Right renal cortex interstitium (tissue), 3 donors: ENCODE data around the gene PPAT. TPM values are rescaled to one million over a fixed set of nuclear protein-coding genes. Genes with fewer than 3 reads are reported as not detected.
"Not testable (repeated sequence)": the region's sequence is repeated elsewhere in the genome, so short reads cannot be mapped to it uniquely, and the experiment has no call there.

Source experiments
- DNase-seq, 3 donors: peaks; one replicate each; pipeline ENCODE4 v3.0.0-alpha.2; 2013; ENCODE audit warnings: low read depth in 3 of 3, low spot score in 2 of 3
- polyA plus RNA-seq, 3 donors: library from polyadenylated mRNA; unstranded; fragments of 120-200 nt; gene quantifications; one replicate each; pipeline ENCODE4 v1.2.1, GENCODE V29; 2013; ENCODE audit not compliant: insufficient read length in 3 of 3

The PPAT gene
- polyA plus RNA-seq, 3 donors, result 27.2 to 29.5 (median 28.3) TPM

DNA sequence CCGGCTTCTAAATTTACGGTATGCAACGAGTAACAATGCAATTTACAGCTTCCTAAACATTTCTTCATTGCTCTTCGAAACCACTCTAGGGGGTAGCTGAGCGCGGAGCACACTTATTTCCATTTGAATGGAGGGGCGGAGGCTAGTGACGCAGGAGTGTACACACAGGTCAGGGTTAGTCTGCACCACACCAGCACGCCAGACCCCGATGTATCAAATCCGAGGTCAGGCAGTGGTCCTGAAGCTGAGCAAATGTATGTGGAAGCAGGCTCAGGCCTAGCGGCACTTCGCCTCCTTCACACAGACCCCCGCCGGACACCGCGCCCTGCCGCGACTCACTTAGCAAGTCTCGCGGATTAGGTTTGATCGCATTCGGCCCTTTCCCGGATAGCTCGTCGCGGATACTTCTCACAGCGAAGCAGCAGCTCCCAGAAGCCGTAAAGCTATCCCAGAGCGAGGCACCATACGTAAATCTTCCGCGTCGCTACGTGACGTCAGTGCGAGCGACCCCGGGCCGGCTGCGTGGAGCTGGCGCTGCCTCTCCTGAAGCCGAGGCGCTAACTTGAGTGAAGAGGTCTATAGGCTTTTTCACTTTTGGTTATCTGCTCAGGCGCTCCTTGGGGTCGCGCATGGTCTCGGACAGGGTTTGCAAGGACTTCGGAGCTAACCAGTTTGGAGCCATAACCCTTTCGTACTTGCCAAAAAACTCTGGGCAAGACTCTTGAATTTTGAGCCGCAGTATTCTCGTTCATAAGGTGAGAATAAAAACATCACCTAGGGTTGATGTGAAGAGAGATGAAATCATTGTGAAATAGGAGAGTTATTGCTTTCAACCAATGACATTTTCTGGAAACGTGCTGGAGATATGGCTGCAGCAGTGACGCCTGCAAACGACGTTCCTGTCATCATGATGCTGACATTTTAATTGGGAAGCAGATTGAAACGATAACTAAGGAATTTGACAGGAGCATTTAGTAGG is 48.1 kb downstream of the PPAT start, which contains the start of gene AASDH:
Gene AASDH, minus strand, starts transcription at position 469 of the 979 bp plus-strand sequence. CDS start 3,192 bp downstream, outside the sequence.
- DNase-seq, result peak; percentile 93 to 99 (median 94)

DNA sequence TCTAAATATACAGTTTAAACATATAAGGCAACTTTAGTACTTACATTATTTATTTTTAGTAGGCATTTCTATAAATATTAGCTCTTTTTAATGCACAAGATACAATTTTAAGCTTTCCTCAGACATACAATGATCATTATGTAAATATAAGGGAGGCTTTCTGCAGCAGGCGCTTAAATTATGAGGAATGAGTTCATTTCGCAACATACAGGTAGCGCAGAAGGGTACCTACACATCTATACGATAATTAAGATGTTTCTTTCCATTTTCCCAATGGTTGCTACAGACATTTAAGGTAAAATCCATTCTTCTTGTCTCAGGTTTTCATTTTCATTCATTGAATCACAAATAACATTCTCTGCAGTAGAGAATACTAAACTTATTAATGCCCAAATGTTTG is 49.3 kb downstream of the PPAT start:
- no peak for DNase-seq

DNA sequence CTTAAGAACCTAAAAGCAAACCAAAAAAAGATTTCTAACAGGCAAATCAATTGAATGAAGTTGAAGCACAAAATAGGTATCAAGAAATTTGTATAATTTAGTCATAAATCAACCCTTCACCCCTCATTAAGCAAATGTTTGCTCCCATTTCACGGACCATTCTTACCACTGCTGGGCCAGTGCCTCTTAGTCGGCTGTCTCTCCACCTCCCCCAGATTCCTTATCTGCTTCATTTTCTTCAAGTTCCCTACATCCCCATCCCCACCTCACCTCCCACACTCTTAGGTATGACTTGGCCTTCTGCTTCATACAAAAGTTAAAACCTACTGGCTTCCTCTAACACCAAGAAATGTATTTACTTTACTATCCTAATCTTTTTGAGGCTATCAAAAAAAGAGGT is 60.0 kb downstream of the PPAT start:
- no peak for DNase-seq

DNA sequence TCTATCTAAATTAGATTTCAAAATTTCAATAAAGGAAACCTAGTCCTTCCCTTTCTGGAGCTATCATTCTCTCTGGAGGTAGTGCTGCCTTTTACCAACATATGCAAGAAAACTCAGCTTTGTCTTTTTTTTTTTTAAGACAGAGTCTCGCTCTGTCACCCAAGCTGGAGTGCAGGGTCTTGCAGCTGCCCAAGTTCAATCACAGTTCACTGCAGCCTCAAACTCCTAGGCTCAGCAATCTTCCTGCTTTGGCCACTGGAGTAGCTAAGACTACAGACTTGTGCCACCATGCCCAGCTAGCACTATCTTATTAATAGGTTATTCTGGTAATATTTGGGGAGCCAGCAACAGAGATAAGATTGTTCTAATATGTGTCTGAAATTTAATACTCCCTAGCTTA is 60.5 kb downstream of the PPAT start:
- no peak for DNase-seq

DNA sequence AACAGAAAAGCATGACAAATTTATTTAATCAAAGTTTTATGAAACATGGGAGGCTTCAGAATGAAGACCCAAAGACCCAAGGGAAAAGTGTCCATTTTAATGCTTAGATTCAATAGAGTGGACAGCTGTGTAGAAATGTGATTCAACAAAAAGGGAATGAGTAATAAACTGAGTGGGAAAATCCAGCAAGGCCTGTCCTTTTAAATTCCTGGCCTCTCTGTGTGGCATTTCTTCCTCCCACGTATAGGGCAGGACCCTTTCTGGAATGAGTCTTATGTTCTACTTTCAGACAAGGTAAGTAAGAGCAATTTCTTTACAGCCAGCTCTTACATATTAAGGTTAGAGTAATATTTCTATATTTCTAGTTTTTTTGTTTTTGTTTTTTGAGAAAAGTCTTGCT is 62.6 kb downstream of the PPAT start:
- DNase-seq, result no peak

DNA sequence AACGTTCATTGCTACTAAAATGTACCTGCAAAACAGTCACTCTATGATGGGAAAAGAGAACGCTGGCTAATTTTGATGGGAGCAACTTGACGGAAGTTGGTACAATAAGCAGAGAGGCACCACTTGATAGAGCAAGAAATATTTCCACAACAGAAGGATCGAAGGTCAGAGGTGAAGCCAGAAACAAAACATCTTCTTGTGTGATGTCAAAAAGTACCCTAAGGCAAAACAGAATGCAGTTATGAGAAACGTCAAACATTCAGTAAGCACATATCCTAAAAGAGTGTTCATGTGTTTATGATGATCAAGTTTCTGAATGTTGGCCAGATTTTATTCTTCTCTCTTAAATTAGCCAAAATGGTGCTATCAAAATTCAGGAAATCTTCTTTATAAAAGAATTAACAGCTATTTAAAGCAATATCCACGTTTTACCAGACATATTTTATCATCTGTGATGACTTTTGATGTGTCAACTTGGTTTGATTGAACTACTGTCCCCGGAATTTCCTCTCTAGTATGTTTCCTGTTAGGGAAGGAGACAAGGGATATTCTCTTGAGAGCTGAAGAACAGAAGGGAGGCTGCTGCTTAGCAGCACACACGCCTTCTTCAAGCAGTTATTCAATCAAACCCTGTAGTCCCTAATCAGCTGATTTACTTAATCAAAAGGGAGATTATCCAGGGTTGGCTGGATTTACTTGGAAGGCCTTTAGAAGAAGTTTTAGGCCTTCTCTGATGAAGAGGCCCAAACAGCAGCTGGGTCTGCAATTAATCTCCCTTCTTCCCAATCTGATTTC is 63.8 kb downstream of the PPAT start:
- no peak for DNase-seq

DNA sequence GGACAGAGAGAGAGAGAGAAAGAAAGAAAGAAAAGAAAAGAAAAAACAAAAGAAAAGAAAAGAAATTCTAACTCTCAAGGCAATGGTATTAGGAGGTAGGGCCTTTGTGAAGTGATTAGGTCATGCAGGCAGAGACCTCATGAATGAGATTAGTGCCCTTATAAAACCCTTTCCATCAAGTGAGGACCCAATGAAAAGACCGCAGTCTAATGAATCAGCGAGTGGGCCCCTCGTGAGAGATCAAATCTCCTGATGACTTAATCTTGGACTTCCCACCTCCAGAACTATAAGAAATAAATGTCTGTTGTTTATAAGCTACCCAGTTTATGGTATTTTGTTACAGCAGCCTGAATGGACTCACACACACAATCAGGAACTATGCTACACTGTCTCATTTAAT is 65.0 kb downstream of the PPAT start:
- no peak for DNase-seq

DNA sequence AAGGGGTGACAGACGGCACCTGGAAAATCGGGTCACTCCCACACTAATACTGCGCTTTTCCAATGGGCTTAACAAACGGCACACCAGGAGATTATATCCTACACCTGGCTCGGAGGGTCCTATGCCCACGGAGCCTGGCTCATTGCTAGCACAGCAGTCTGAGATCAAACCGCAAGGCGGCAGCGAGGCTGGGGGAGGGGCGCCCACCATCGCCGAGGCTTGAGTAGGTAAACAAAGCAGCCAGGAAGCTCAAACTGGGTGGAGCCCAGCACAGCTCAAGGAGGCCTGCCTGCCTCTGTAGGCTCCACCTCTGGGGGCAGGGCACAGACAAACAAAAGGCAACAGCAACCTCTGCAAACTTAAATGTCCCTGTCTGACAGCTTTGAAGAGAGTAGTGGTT is 72.4 kb downstream of the PPAT start:
- DNase-seq, result not testable (repeated sequence)

DNA sequence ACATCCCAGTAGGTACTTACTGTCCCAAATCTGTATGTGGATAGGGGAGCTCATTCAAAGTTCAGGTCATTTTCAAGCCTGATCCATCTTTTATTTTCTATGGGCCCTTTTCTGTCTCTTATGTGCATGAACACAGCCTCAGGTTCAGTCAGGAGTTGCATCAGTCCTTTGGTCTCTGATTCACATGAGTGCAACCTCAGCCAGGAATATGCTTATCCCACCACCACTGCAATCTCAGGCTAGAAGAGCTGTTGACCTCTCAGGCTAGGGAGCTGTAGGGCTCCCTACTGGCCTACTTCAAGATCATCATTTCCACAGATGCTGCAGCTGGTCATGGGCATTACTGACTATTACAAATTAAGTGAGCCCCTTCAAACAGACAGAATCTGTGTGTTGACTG is 75.3 kb downstream of the PPAT start:
- no peak for DNase-seq

DNA sequence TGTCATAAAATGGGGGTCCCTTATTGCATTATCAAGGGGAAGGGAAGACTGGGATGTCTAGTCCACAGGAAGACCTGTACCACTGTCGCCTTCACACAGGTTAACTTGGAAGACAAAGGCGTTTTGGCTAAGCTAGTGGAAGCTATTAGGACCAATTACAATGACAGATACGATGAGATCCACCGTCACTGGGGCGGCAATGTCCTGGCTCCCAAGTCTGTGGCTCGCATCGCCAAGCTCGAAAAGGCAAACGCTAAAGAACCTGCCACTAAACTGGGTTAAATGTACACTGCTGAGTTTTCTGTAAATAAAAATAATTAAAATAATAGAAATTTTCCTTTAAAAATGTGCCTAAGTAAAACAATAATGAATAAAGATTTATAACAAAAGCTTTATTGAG is 78.8 kb downstream of the PPAT start:
- DNase-seq, result no peak

DNA sequence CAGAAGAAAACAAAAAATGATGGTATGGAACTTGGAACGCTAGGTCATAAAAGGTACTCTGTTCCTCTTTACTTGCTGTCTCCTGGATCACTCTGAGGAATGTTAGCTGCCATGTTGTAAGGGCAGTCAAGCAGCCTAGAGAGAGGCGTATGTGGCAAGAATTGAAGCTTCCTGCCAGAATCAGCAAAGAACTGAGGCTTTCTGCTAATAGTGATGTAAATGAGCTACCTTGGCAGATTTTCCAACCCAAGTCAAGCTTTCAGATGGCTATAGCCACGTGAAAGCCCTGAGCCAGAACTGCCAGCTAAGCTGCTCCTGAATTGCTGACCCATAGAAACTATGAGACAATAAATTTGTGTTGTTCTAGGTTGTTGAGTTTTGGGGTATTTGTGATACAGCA is 86.8 kb downstream of the PPAT start:
- DNase-seq, result no peak

DNA sequence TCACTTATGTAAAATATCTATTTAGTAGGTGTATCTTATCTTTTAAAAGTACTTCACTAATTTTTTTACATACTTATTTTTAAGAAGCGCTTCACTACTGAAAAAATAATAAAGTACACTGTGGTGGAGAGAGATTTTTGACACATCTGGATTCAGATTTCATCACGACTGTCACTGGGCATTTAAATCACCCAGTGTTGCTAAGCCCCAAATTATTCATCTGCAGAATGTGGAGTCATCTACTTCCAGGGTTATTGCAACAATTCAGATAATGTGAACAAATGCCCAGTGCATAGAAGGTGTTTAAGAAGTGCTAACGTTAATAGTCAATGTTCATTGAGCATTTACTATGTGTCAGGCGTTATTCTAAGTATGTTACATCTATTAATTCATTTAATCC is 90.0 kb downstream of the PPAT start:
- no peak for DNase-seq

Other genes with a start within 250 kb of the PPAT start
- gene AASDH, start 48.1 kb downstream of the PPAT start, polyA plus RNA-seq, result 10 to 100 TPM; 25.3 to 30.9 (median 25.3) TPM
- 100 to 1,000 TPM; 126 to 136 (median 135) TPM for gene PAICS, start 645 bp upstream of the PPAT start, polyA plus RNA-seq
- 100 to 1,000 TPM; 132 to 144 (median 137) TPM for gene SRP72, start 32.0 kb upstream of the PPAT start, polyA plus RNA-seq
- gene ARL9, start 70.2 kb upstream of the PPAT start, polyA plus RNA-seq, result 1 to 10 TPM in 2 of 3 donors, under 1 TPM in 1; 0.24 to 1.9 (median 1.5) TPM
- gene HOPX, start 245.7 kb upstream of the PPAT start, polyA plus RNA-seq, result 10 to 100 TPM; 12.0 to 17.5 (median 14.9) TPM